Renal cortex interstitium (tissue), 3 donors: Measurements from ENCODE around the gene NXNL1. TPM values are rescaled to one million over a fixed set of nuclear protein-coding genes. Genes with fewer than 3 reads are reported as not detected.

ENCODE experiments used
- polyA plus RNA-seq, 3 donors: library from polyadenylated mRNA; unstranded; fragments of 120-200 nt; gene quantifications; one replicate each; pipeline ENCODE4 v1.2.1, GENCODE V29; 2013; ENCODE audit not compliant: insufficient read length in 3 of 3

NXNL1 gene
- polyA plus RNA-seq, 3 donors = 0.26 to 0.64 TPM; not detected in 1

Other genes starting within 250 kb of the NXNL1 start
- 10 to 100 TPM; 21.6 to 33.7 (median 30.9) TPM for gene USE1, start 245.6 kb downstream of the NXNL1 start, polyA plus RNA-seq
- 10 to 100 TPM; 17.5 to 21.2 (median 20.3) TPM for gene OCEL1, start 234.7 kb downstream of the NXNL1 start, polyA plus RNA-seq
- 10 to 100 TPM; 31.5 to 59.9 (median 44.3) TPM for gene NR2F6, start 215.0 kb downstream of the NXNL1 start, polyA plus RNA-seq
- gene USHBP1, start 196.2 kb downstream of the NXNL1 start, polyA plus RNA-seq = 1 to 10 TPM; 4.2 to 7.1 (median 6.5) TPM
- gene BABAM1, start 193.5 kb downstream of the NXNL1 start, polyA plus RNA-seq = 100 to 1,000 TPM in 2 of 3 donors, 10 to 100 TPM in 1; 97.0 to 111 (median 107) TPM
- 1 to 10 TPM in 2 of 3 donors, under 1 TPM in 1; 0.95 to 1.7 (median 1.0) TPM for gene ANKLE1, start 179.0 kb downstream of the NXNL1 start, polyA plus RNA-seq
- gene ABHD8, start 157.5 kb downstream of the NXNL1 start, polyA plus RNA-seq = 10 to 100 TPM in 2 of 3 donors, 1 to 10 TPM in 1; 6.2 to 12.2 (median 11.5) TPM
- 10 to 100 TPM; 45.9 to 65.6 (median 57.3) TPM for gene MRPL34, start 155.1 kb downstream of the NXNL1 start, polyA plus RNA-seq
- gene DDA1, start 151.4 kb downstream of the NXNL1 start, polyA plus RNA-seq = 10 to 100 TPM; 29.8 to 41.8 (median 40.2) TPM
- gene ANO8, start 126.1 kb downstream of the NXNL1 start, polyA plus RNA-seq = 10 to 100 TPM in 2 of 3 donors, 1 to 10 TPM in 1; 9.3 to 17.4 (median 13.9) TPM
- gene GTPBP3, start 123.4 kb downstream of the NXNL1 start, polyA plus RNA-seq = 10 to 100 TPM; 17.7 to 28.5 (median 20.1) TPM
- gene PLVAP, start 83.6 kb downstream of the NXNL1 start, polyA plus RNA-seq = 100 to 1,000 TPM; 142 to 223 (median 176) TPM
- gene CCDC194, start 66.7 kb downstream of the NXNL1 start, polyA plus RNA-seq = 1 to 10 TPM; 2.3 to 7.1 (median 2.9) TPM
- 100 to 1,000 TPM; 115 to 149 (median 127) TPM for gene BST2, start 55.3 kb downstream of the NXNL1 start, polyA plus RNA-seq
- 10 to 100 TPM; 49.5 to 73.2 (median 70.9) TPM for gene MVB12A, start 40.9 kb downstream of the NXNL1 start, polyA plus RNA-seq
- 1 to 10 TPM; 2.8 to 4.1 (median 3.3) TPM for gene TMEM221, start 12.3 kb downstream of the NXNL1 start, polyA plus RNA-seq
- gene SLC27A1, start 9.6 kb upstream of the NXNL1 start, polyA plus RNA-seq = 10 to 100 TPM; 12.0 to 22.2 (median 14.9) TPM
- 10 to 100 TPM; 52.5 to 82.6 (median 73.5) TPM for gene PGLS, start 50.7 kb upstream of the NXNL1 start, polyA plus RNA-seq
- gene COLGALT1, start 94.7 kb upstream of the NXNL1 start, polyA plus RNA-seq = 10 to 100 TPM; 44.8 to 58.0 (median 52.9) TPM
- under 1 TPM; 0.18 to 0.26 (median 0.19) TPM for gene UNC13A, start 227.4 kb upstream of the NXNL1 start, polyA plus RNA-seq